ENCODE results near the gene RASGRP4.

RASGRP4 gene

DNA sequence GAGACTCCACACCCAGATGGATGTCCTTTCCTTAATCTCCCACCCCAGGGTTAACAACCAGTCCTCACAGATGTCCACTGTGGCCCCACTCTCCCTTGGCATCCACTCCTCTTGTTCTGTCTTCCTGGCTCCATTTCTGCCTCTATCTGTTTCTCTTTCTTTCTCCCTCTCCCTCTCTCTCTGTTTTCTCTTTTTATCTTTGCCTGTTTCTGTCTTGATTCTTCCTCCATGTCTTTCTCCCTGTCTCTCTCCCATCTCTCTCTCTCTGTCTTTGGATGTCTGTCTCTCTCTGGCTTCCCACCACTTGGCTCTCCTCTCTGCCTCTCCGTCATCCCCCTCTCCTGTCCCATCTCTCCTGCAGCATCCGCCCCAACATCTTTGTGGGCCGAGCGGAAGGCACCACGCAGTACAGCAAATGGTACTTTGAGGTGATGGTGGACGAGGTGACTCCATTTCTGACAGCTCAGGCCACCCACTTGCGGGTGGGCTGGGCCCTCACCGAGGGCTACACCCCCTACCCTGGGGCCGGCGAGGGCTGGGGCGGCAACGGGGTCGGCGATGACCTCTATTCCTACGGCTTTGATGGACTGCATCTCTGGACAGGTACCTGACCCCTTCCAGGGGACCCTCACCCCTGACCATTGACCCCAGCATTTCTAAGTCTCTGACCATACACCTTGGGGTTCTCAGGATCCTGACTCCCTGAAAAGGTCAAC is 31.8 kb upstream of the RASGRP4 start (continued):
- TF ChIP-seq, protein P1, sequence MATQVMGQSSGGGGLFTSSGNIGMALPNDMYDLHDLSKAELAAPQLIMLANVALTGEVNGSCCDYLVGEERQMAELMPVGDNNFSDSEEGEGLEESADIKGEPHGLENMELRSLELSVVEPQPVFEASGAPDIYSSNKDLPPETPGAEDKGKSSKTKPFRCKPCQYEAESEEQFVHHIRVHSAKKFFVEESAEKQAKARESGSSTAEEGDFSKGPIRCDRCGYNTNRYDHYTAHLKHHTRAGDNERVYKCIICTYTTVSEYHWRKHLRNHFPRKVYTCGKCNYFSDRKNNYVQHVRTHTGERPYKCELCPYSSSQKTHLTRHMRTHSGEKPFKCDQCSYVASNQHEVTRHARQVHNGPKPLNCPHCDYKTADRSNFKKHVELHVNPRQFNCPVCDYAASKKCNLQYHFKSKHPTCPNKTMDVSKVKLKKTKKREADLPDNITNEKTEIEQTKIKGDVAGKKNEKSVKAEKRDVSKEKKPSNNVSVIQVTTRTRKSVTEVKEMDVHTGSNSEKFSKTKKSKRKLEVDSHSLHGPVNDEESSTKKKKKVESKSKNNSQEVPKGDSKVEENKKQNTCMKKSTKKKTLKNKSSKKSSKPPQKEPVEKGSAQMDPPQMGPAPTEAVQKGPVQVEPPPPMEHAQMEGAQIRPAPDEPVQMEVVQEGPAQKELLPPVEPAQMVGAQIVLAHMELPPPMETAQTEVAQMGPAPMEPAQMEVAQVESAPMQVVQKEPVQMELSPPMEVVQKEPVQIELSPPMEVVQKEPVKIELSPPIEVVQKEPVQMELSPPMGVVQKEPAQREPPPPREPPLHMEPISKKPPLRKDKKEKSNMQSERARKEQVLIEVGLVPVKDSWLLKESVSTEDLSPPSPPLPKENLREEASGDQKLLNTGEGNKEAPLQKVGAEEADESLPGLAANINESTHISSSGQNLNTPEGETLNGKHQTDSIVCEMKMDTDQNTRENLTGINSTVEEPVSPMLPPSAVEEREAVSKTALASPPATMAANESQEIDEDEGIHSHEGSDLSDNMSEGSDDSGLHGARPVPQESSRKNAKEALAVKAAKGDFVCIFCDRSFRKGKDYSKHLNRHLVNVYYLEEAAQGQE (tag by site-specific recombination; IDR thresholded peaks at IDR 0.05) = no peak
- 0 out of 2 replicates have a peak, but pooled peaks have one; percentile 26 for TF ChIP-seq ZFHX2 (tag by site-specific recombination; conservative IDR thresholded peaks at IDR 0.05)
- peak; percentile 88 for TF ChIP-seq ZNF366 (tag by site-specific recombination; conservative IDR thresholded peaks at IDR 0.05)

DNA sequence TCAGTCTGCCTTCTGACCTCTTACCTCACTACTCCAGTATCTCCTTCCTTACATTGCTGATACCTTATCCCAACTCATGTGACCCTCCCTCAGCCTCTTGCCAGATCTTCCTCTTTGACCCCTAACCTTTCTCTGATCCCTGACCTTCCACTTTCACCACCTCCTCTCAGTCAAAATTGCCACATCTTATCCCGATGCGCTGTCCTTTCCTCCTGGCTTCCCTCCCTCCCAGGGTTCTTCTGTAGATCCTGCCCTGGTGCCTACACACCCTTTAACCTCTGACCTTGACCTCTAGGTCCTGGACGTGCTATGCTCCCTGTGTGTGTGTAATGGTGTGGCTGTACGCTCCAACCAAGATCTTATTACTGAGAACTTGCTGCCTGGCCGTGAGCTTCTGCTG is 31.2 kb upstream of the RASGRP4 start:
- POLR2A ChIA-PET = no interaction called here
- CTCF ChIA-PET = interaction anchor here (0.6 kb wide), 1 partner anchor 22 kb away, joined by 3 read pairs; no protein-coding TSS in a partner anchor
- Histone ChIP-seq H3K4me1 (ENCODE audit: control insufficient read depth, insufficient read depth, low read length) (no peaks in the 10 kb centered on the region), H3K36me3 (ENCODE audit: control insufficient read depth in 2 of 2, insufficient read depth in 1 of 2, low read length in 2 of 2) (no peaks in the 10 kb centered on the region), H3K27ac (ENCODE audit: extremely low read depth, low read depth, low read length) (no peak overlapping the region), H3K4me3 (ENCODE audit: low read depth, low read length) (no peak overlapping the region), H3K9me3 (ENCODE audit: control insufficient read depth, insufficient read depth, low read depth, low read length) (no peaks in the 10 kb centered on the region)
- TF ChIP-seq ZNF341 (tag by site-specific recombination; IDR thresholded peaks at IDR 0.05; ENCODE audit: low read depth) (peak; percentile 42), ZBTB48 (tag by site-specific recombination; IDR thresholded peaks at IDR 0.05) (peak; percentile 38; the same call in 1 of the 2 replicates), BCL11B (tag by site-specific recombination; IDR thresholded peaks at IDR 0.05; ENCODE audit: low read depth) (peak; percentile 94), SCRT1 (tag by site-specific recombination; IDR thresholded peaks at IDR 0.05; ENCODE audit: borderline replicate concordance) (no peak), ZNF274 (IDR thresholded peaks at IDR 0.05; ENCODE audit: low read length) (no peak), ZNF274 (tag by site-specific recombination; IDR thresholded peaks at IDR 0.05; ENCODE audit: borderline replicate concordance) (0 out of 2 replicates have a peak, but pooled peaks have one; percentile 45), ZNF248 (tag by site-specific recombination; IDR thresholded peaks at IDR 0.05) (peak; percentile 29; the same call in 1 of the 2 replicates), IKZF3 (tag by site-specific recombination; IDR thresholded peaks at IDR 0.05) (no peak), ZNF610 (tag by site-specific recombination; IDR thresholded peaks at IDR 0.05; ENCODE audit: borderline replicate concordance) (no peak), BCL11A (tag by site-specific recombination; IDR thresholded peaks at IDR 0.05; ENCODE audit: low read depth) (peak; percentile 90), GLI4 (tag by site-specific recombination; IDR thresholded peaks at IDR 0.05) (no peak), PRDM1 (tag by site-specific recombination; IDR thresholded peaks at IDR 0.05) (peak; percentile 44; the same call in 1 of the 2 replicates)
- TF ChIP-seq, protein P2, sequence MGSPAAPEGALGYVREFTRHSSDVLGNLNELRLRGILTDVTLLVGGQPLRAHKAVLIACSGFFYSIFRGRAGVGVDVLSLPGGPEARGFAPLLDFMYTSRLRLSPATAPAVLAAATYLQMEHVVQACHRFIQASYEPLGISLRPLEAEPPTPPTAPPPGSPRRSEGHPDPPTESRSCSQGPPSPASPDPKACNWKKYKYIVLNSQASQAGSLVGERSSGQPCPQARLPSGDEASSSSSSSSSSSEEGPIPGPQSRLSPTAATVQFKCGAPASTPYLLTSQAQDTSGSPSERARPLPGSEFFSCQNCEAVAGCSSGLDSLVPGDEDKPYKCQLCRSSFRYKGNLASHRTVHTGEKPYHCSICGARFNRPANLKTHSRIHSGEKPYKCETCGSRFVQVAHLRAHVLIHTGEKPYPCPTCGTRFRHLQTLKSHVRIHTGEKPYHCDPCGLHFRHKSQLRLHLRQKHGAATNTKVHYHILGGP (tag by site-specific recombination; IDR thresholded peaks at IDR 0.05) = peak; percentile 6; the same call in 1 of the 2 replicates

DNA sequence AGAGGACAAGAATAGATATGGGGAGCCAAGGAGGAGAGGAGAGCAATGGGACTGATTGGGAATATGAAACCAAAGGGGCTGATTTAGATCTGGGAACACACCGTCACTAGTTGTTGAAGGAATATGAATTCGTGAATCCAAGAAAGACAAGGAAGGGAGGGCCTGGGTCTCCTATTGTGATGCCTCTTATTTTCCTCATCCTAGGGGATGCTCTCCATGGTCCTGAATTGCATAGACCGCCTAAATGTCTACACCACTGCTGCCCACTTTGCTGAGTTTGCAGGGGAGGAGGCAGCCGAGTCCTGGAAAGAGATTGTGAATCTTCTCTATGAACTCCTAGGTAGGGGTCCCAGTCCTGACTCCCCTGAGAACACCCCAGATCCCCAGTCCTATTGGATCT is 29.0 kb upstream of the RASGRP4 start:
- Histone ChIP-seq H3K4me1 (ENCODE audit: control insufficient read depth, insufficient read depth, low read length) (no peaks in the 10 kb centered on the region), H3K27ac (ENCODE audit: extremely low read depth, low read depth, low read length) (no peak overlapping the region), H3K4me3 (ENCODE audit: low read depth, low read length) (no peak overlapping the region), H3K9me3 (ENCODE audit: control insufficient read depth, insufficient read depth, low read depth, low read length) (no peaks in the 10 kb centered on the region), H3K36me3 (ENCODE audit: control insufficient read depth in 2 of 2, insufficient read depth in 1 of 2, low read length in 2 of 2) (no peaks in the 10 kb centered on the region)
- ChIA-PET POLR2A (no interaction called here), CTCF (interaction anchor here (1.2 kb wide), 1 partner anchor 52 kb away, joined by 3 read pairs; the partner anchor contains the start of gene FAM98C)
- no peak for TF ChIP-seq ZNF677 (tag by site-specific recombination; IDR thresholded peaks at IDR 0.05)
- no peak for TF ChIP-seq ZSCAN23 (tag by site-specific recombination; IDR thresholded peaks at IDR 0.05)
- TF ChIP-seq, protein P3, sequence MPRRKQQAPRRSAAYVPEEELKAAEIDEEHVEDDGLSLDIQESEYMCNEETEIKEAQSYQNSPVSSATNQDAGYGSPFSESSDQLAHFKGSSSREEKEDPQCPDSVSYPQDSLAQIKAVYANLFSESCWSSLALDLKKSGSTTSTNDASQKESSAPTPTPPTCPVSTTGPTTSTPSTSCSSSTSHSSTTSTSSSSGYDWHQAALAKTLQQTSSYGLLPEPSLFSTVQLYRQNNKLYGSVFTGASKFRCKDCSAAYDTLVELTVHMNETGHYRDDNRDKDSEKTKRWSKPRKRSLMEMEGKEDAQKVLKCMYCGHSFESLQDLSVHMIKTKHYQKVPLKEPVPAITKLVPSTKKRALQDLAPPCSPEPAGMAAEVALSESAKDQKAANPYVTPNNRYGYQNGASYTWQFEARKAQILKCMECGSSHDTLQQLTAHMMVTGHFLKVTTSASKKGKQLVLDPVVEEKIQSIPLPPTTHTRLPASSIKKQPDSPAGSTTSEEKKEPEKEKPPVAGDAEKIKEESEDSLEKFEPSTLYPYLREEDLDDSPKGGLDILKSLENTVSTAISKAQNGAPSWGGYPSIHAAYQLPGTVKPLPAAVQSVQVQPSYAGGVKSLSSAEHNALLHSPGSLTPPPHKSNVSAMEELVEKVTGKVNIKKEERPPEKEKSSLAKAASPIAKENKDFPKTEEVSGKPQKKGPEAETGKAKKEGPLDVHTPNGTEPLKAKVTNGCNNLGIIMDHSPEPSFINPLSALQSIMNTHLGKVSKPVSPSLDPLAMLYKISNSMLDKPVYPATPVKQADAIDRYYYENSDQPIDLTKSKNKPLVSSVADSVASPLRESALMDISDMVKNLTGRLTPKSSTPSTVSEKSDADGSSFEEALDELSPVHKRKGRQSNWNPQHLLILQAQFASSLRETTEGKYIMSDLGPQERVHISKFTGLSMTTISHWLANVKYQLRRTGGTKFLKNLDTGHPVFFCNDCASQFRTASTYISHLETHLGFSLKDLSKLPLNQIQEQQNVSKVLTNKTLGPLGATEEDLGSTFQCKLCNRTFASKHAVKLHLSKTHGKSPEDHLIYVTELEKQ (tag by site-specific recombination; IDR thresholded peaks at IDR 0.05; ENCODE audit: borderline replicate concordance) = no peak
- TF ChIP-seq ZNF529 (tag by site-specific recombination; IDR thresholded peaks at IDR 0.05; ENCODE audit: insufficient replicate concordance) = no peak
- 0 out of 2 replicates have a peak, but pooled peaks have one; percentile 37 for TF ChIP-seq ZNF701 (tag by site-specific recombination; IDR thresholded peaks at IDR 0.05)
- no peak for TF ChIP-seq ZNF239 (tag by site-specific recombination; IDR thresholded peaks at IDR 0.05)
- TF ChIP-seq, protein P4, sequence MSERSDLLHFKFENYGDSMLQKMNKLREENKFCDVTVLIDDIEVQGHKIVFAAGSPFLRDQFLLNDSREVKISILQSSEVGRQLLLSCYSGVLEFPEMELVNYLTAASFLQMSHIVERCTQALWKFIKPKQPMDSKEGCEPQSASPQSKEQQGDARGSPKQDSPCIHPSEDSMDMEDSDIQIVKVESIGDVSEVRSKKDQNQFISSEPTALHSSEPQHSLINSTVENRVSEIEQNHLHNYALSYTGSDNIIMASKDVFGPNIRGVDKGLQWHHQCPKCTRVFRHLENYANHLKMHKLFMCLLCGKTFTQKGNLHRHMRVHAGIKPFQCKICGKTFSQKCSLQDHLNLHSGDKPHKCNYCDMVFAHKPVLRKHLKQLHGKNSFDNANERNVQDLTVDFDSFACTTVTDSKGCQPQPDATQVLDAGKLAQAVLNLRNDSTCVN (tag by site-specific recombination; optimal IDR thresholded peaks at IDR 0.05) = no peak
- no peak for TF ChIP-seq ZNF433 (tag by site-specific recombination; IDR thresholded peaks at IDR 0.05; ENCODE audit: low read depth)
